GM12873 (cell line): Measurements from ENCODE around the gene CNTNAP5.

Source experiments
- TF ChIP-seq, protein P1 (sequence below): IDR thresholded peaks from 2 replicates; pipeline ENCODE4 v1.5.1; 2012; ENCODE audit warnings: low read depth, mild to moderate bottlenecking, moderate library complexity, low read length, control low read depth; ENCODE audit not compliant: insufficient read depth; ENCODE audit errors: missing control alignments

CNTNAP5 gene

DNA sequence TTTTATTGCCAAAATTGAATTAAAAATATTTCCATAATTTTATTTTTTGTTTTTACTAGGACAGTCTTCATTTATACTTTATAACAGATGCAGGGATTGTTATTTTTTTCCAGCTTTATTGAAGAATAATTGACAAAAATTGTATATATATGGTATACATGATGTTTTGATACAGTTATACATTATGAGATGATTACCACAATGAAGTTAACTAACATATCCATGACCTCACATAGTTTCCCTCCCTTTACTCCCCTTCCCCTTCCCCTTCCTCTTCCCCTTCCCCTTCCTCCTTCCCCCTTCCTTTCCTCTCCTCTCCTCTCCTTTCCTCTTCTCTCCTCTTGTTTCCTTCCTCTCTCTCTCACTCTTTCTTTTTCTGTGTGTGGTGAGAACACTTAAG, 700.1 kb downstream of the CNTNAP5 start:
- TF ChIP-seq, protein P1, sequence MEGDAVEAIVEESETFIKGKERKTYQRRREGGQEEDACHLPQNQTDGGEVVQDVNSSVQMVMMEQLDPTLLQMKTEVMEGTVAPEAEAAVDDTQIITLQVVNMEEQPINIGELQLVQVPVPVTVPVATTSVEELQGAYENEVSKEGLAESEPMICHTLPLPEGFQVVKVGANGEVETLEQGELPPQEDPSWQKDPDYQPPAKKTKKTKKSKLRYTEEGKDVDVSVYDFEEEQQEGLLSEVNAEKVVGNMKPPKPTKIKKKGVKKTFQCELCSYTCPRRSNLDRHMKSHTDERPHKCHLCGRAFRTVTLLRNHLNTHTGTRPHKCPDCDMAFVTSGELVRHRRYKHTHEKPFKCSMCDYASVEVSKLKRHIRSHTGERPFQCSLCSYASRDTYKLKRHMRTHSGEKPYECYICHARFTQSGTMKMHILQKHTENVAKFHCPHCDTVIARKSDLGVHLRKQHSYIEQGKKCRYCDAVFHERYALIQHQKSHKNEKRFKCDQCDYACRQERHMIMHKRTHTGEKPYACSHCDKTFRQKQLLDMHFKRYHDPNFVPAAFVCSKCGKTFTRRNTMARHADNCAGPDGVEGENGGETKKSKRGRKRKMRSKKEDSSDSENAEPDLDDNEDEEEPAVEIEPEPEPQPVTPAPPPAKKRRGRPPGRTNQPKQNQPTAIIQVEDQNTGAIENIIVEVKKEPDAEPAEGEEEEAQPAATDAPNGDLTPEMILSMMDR, result no peak

DNA sequence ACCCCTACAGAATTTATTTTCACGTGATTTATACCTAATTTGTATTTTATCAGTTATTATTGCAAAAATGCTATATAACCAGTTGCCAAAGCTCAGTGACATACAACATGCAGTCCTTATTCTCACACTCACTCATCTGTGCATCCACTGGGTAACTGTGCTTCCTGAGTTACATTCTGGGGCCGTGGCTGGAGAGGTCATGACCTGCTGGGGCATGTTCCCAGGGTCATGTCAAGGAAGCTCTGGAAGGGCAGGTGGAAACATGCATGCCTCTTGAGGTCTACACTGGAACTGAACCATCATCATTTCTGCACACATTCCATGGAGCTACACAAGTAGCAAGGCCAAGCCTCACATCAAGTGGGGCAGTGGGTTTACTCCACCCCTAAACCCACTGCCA, 715.5 kb downstream of the CNTNAP5 start:
- TF ChIP-seq, protein P1, result no peak

DNA sequence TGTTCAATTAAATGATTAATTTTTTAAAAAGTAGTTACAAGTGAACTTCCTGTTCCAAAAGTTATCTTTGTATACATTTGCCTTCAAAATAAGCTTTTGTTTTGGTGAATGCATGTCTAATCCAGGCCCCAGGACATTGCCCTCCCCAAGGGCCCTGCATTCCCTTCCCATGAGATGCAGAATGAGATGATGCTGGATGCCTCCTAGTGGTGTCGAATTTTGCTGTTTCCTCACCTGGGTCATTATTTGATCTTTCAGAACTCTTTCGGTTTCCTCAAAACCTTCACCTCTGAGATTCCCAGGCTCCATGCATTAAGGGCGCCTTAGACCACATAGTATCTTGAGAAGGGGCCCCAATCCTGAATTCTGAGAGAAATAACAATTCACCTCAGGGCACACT, 728.8 kb downstream of the CNTNAP5 start:
- TF ChIP-seq, protein P1, result no peak

DNA sequence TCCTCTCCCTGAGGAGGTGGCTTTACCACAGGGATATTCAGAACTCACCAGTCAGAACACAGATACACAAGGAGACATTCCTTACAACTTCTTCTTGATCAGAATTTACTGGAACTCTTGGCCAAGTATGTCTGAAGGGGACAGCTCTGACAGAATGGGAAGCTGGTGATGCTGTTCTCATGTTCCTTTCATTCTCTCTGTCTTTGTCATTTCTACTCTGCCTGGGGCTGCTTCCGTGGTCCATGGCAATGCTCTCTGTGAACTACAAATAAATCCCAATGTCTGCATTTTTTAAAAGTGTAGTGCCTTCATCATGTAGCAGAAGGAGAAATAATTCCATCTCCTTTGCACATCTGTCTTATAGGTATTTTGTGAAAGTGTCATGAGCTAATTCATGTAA, 730.3 kb downstream of the CNTNAP5 start:
- TF ChIP-seq, protein P1, result no peak

DNA sequence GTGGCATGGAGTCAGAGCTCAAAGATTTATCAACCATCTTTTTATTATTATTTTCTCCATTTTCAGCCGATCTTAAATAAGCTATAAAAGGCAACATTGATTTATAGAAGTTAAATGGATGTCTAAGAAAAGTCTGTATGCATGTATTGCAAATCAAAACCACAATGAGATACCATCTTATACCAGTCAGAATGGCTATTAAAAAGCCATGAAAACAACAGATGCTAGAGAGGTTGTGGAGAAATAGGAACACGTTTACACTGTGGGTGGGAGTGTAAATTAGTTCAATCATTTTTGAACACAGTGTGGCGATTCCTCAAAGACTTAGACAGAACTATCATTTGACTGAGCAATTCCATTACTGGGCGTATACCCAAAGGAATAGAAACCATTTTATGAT, 731.0 kb downstream of the CNTNAP5 start:
- TF ChIP-seq, protein P1, result no peak

DNA sequence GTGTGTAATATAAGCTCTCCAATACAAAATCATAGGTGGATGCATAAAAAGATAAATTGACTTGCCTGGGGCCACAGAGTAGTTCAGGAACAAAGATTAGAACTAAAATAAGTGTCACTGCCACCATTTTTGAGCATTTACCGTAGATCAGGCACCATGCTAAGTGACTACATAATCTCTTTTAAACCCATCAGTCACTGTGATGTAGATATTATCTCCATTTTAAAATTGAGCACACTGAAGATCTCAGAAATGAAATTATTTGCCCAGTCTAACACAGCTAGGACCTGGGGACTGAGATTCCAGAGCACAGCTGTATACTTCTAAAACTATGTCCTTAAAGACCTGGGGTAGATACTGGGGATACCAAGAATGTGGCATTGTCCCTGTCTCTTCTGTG, 737.3 kb downstream of the CNTNAP5 start:
- TF ChIP-seq, protein P1, result no peak

DNA sequence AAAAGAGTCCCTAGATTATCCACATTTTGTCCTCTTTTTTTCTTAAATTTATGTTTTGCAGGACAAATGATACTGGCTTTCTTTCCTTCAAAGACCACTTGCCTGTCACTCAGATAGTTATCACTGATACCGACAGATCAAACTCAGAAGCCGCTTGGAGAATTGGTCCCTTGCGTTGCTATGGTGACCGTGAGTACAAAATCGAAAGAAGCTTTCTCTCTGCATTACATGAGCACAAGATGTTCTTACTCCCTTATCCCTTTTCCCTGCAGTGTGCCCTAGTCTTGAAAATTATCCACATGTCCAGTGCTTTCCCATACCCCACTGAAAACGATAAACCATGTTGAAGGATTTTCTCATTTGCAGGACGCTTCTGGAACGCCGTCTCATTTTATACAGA, 738.5 kb downstream of the CNTNAP5 start:
- TF ChIP-seq, protein P1, result no peak

DNA sequence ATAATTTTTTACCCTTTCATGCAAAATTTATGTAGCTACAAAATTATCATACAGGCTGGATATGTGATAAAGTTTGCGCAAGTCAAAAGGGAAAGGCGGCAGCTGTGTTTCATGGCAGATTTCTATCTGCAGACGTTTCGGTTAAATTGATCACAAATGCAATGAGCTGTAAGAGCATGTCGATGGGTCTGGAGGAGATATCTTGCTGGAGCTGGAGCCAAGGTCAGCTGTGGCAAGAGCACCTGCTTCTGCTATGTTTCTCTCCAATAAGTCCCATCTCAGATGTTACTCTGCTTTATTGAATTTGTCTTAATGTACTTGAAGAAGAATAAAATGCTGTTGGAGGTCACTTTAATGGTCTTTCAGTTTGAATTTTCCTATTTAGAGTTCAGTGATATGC, 749.7 kb downstream of the CNTNAP5 start:
- TF ChIP-seq, protein P1, result no peak
